ENCODE data around the gene GNAI2.

DNA sequence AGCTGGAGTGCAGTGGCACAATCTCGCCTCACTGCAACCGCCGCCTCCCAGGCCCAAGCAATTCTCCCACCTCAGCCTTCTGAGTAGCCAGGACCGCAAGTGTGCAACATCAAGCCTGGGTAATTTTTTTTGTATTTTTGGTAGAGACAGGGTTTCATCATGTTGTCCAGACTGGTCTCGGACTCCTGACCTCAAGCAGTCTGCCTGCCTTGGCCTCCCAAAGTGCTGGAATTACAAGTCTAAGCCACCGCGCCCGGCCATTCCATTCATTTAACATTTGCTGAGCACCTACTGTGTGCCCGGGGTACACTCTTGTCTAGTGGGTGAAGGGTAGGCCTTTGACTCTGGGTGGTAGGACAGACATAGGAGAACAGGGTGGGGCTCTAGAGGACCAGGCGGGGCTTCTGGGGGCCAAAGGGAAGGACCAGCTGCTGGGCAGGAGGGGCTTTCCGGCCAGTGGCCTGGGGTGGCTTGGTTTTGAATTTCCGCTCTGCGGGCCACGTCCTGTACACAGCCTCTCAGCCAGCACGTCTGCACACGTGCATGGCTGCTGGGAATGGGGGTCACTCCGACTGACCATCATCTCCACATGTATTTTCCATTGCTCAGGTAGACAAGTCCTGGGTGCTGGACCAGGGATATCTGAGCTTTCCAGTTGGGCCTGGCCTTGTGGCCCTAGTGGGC lies 28.5 kb upstream of the GNAI2 start:
- TF ChIP-seq, protein P1, sequence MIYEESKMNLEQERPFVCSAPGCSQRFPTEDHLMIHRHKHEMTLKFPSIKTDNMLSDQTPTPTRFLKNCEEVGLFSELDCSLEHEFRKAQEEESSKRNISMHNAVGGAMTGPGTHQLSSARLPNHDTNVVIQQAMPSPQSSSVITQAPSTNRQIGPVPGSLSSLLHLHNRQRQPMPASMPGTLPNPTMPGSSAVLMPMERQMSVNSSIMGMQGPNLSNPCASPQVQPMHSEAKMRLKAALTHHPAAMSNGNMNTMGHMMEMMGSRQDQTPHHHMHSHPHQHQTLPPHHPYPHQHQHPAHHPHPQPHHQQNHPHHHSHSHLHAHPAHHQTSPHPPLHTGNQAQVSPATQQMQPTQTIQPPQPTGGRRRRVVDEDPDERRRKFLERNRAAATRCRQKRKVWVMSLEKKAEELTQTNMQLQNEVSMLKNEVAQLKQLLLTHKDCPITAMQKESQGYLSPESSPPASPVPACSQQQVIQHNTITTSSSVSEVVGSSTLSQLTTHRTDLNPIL (CRISPR knock-in tag; IDR thresholded peaks at IDR 0.05; ENCODE audit: low read depth): no peak
- TF ChIP-seq ZFP3 (CRISPR knock-in tag; IDR thresholded peaks at IDR 0.05) (no peak), SNAI2 (CRISPR knock-in tag; IDR thresholded peaks at IDR 0.05) (no peak), ZNF565 (CRISPR knock-in tag; conservative IDR thresholded peaks at IDR 0.05; ENCODE audit: low read depth) (no peak), RARB (CRISPR knock-in tag; IDR thresholded peaks at IDR 0.05) (no peak), PPARA (CRISPR knock-in tag; IDR thresholded peaks at IDR 0.05; ENCODE audit: borderline replicate concordance) (no peak), GLIS3 (CRISPR knock-in tag; IDR thresholded peaks at IDR 0.05) (no peak), ESRRG (CRISPR knock-in tag; IDR thresholded peaks at IDR 0.05) (no peak), OSR1 (CRISPR knock-in tag; IDR thresholded peaks at IDR 0.05) (no peak)
- TF ChIP-seq, protein P2, sequence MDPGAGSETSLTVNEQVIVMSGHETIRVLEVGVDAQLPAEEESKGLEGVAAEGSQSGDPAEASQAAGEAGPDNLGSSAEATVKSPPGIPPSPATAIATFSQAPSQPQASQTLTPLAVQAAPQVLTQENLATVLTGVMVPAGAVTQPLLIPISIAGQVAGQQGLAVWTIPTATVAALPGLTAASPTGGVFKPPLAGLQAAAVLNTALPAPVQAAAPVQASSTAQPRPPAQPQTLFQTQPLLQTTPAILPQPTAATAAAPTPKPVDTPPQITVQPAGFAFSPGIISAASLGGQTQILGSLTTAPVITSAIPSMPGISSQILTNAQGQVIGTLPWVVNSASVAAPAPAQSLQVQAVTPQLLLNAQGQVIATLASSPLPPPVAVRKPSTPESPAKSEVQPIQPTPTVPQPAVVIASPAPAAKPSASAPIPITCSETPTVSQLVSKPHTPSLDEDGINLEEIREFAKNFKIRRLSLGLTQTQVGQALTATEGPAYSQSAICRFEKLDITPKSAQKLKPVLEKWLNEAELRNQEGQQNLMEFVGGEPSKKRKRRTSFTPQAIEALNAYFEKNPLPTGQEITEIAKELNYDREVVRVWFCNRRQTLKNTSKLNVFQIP (CRISPR knock-in tag; IDR thresholded peaks at IDR 0.05; ENCODE audit: borderline replicate concordance, low read depth): no peak
- TF ChIP-seq, protein P3, sequence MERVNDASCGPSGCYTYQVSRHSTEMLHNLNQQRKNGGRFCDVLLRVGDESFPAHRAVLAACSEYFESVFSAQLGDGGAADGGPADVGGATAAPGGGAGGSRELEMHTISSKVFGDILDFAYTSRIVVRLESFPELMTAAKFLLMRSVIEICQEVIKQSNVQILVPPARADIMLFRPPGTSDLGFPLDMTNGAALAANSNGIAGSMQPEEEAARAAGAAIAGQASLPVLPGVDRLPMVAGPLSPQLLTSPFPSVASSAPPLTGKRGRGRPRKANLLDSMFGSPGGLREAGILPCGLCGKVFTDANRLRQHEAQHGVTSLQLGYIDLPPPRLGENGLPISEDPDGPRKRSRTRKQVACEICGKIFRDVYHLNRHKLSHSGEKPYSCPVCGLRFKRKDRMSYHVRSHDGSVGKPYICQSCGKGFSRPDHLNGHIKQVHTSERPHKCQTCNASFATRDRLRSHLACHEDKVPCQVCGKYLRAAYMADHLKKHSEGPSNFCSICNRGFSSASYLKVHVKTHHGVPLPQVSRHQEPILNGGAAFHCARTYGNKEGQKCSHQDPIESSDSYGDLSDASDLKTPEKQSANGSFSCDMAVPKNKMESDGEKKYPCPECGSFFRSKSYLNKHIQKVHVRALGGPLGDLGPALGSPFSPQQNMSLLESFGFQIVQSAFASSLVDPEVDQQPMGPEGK (CRISPR knock-in tag; IDR thresholded peaks at IDR 0.05; ENCODE audit: borderline replicate concordance): no peak

All from SK-N-SH treated with all-trans-retinoic acid at 6 μM for 48 hours (cell line).